Measurements from ENCODE around the gene SMIM10L2A.
"Not testable (repeated sequence)": the region's sequence is repeated elsewhere in the genome, so short reads cannot be mapped to it uniquely, and the experiment has no call there.

Gene SMIM10L2A

DNA sequence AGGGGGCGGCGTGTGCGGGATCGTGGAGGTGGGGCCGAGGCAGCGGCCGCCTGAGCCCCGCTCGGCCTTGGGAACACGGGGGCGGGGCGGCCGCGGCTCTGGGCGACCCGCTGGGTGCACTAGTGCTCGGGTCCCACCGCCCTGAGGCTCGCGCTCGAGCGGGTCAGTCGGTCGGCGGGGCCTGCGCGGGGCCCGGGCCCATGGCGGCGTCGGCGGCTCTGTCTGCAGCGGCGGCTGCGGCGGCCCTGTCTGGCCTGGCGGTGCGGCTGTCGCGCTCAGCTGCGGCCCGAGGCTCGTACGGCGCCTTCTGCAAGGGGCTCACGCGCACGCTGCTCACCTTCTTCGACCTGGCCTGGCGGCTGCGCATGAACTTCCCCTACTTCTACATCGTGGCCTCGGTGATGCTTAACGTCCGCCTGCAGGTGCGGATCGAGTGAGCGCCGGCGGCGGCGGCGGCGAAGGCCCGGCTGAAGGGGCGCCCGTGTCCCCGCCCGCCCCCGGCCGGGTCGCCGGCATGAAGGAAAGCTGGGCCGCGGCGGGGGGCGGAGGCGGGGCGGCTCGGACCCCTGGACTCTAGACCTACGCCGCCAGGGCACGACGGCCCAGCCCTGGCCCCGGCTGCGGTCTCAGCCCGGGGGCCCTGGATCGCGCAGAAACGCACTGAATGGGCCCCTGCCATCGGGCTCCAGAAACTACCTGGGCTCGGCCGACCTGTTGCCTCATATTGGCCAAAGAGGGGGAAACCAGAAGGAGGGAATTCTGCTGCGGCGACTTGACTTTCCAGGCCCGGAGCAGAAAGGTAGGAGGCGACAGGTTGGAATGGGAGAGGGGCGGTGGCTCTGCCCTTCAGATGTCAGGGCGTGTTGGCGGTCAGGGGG is at the start of gene SMIM10L2A:
Gene SMIM10L2A, plus strand, starts transcription at position 13 of the 878 bp plus-strand sequence. Its CDS starts 188 bp downstream, at position 201.
- DNase-seq: peak; percentile 74

DNA sequence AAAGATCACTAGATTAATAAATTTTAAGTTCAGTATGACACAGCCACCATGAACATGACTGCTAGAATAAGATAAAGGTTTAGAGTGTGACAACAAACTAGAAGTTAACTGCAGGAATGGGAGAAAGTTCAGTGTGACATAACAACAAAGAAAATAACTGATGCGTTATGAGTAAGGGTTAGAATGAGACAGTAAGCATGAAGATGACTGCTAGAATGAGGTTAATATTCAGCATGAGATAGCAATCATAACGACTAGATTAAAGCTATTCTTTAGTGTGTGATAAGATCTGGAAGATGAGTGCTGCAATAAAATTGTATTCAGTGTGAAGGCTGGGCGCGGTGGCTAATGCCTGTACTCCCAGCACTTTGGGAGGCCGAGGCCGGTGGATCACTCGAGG is 48.4 kb upstream of the SMIM10L2A start:
- DNase-seq: no peak

GRCh38 chrX:135382260-135382659 is 39.5 kb upstream of the SMIM10L2A start:
- no peak for DNase-seq

- peak; percentile 5 for DNase-seq
Measured at GRCh38 chrX:135383249-135383648, 38.5 kb upstream of the SMIM10L2A start.

GRCh38 chrX:135384161-135384836 is 37.4 kb upstream of the SMIM10L2A start:
- no peak for DNase-seq

GRCh38 chrX:135388841-135389240 is 32.9 kb upstream of the SMIM10L2A start:
- DNase-seq: no peak

GRCh38 chrX:135389243-135389642 is 32.5 kb upstream of the SMIM10L2A start:
- no peak for DNase-seq

GRCh38 chrX:135389717-135390116 is 32.0 kb upstream of the SMIM10L2A start:
- peak; percentile 83 for DNase-seq

DNA sequence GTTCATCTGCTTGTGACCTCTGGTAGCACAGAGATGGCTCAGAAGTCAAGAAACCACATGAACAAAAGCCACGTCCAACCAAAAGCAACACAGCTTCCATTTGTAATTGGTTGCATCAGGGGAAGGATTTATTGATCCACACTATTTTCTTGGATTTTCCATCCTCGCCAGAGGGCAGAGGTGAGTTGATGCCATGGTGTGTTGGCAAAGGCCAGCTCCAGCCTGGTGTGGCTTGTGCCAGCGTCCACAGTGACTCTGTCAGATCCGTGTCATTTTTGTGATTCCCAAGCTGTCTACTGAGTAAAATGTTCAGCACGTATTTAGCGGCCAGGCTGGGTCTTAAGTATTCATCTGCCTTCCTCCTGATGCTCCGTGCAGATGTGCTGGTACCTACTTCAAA is 30.0 kb upstream of the SMIM10L2A start:
- DNase-seq: no peak

DNA sequence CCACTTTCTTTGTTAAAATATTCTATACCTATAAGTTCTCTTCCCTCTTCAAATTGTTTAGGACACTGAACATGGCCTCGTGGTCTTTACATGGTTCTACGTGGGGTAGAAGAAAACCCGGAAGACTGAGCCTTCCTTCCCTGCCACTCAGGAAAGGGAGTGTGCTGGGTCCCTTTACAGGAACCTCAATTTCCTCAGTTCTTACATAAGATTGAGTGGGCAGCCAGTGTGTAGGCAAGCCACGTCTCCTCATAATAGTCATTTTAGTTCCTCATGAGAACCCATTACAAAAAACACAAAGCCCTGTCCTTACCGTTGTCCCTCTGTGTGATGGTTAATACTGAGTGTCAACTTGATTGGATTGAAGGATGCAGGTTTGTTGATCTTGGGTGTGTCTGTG is 28.7 kb upstream of the SMIM10L2A start:
- no peak for DNase-seq

DNA sequence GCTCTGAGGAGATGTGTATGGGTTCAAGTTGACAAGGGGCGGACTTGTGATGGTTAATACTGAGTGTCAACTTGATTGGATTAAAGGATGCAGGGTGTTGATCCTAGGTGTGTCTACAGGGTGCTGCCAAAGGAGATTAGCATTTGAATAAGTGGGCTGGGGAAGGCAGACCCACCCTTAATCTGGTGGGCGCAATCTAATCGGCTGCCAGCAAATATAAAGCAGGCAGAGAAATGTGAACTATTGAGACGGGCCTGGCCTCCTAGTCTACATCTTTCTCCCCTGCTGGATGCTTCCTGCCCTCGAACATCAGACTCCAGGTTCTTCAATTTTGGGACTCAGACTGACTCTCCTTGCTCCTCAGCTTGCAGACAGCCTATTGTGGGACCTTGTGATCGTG is 26.7 kb upstream of the SMIM10L2A start:
- DNase-seq: no peak

- peak; percentile 54 for DNase-seq
Measured at GRCh38 chrX:135396109-135396508, 25.6 kb upstream of the SMIM10L2A start.

- no peak for DNase-seq
Measured at GRCh38 chrX:135396566-135396965, 25.2 kb upstream of the SMIM10L2A start.

DNA sequence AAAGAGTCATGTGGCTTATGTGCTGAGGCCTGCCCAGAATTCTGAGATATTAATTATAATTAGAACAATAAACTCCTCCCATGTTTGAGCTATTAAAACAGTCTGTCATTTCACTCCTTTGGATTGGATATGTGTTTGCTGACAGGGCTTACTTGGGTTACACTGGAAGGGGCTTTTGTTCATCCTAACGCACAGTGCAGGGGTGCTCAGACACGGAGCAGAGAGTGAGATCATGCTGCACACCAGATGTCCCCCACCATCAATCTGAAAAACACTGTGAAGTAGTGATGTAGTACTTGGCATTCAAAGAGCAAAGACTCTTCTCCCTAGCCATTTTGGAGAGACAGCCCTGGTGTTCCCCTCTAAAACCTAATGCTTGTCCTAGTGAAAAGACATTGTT is 24.1 kb upstream of the SMIM10L2A start:
- no peak for DNase-seq

GRCh38 chrX:135403374-135403773 is 18.4 kb upstream of the SMIM10L2A start:
- DNase-seq: peak; percentile 3

GRCh38 chrX:135406428-135406827 is 15.3 kb upstream of the SMIM10L2A start:
- peak; percentile 12 for DNase-seq

GRCh38 chrX:135408794-135409193 is 12.9 kb upstream of the SMIM10L2A start:
- no peak for DNase-seq

DNA sequence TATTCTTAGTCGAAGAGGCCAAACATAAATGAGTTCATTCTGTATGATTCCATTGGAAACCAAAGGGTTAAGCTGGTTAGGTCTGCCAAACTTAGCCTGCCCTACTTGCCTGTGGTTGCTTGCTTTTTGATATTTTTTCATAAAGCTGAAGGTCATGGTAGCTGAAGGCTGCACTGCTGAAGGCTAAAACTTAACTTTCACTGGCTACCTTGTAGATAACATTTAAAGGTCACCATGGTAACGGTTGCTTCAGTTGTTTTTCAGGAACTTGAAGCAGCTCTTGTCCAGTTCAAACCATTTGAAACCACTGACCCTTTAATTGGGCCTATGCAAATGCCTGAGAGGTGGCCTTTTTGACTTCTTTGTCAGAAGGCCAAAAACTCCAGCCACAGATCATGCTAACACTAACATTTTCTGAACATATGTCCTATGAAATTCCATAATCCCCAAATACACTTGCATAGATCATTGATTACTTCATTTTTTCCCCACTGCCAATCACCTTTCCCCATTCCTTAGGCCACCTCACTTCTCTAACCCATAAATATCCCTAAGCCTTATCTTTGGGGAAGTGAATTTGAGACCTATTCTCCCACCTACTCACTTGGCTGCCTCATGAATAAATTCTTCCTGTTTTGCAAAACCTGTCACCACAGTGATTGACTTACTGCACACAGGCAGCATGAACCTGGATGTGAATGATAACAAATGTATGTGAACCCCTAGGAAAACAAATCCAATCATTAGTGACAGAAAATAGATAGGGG is 10.7 kb upstream of the SMIM10L2A start:
- DNase-seq: peak; percentile 35

- no peak for DNase-seq
Measured at GRCh38 chrX:135411893-135412292, 9.9 kb upstream of the SMIM10L2A start.

DNA sequence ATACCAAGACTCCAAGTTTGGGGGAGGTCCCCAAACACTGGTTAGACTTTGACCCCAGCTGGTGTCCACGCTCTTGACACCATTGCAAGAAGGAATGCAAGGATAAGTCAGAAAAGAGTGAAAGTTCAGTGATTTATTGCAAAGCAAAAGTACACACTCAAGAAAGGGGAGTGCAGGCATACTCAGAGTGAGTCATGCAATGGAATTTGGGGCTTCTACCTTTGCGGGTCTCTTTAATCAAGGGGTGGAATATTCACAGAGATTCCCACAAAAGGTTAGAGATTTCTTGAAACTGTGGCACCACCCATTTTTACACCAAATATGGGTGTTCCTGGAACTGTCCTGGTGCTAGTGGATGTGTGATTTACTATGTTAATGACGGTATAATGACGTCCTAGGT is 5.2 kb upstream of the SMIM10L2A start:
- DNase-seq: no peak

DNA sequence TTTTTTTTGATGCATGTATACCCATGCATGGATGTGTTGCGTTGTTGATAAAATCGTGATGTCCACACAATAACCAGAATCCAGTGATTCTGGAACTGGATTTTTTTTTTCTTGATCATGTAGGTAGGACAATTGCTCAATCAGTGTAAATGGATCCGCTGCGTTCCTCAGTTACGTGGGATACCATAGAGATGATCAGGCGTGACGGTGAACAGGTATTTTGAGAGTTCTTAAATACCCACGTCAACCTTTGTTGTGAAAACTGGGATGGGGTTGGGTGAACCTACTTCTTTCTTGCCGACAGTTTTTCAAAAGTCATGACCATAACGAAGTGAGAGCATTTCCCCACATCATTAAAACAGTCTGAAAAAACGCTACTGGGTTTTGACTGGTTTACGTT is 913 bp upstream of the SMIM10L2A start:
- DNase-seq: peak; percentile 57

- DNase-seq: peak; percentile 95
Measured at GRCh38 chrX:135421537-135421931, 210 bp upstream of the SMIM10L2A start.

- not testable (repeated sequence) for DNase-seq
Measured at GRCh38 chrX:135422810-135423168, 1.0 kb downstream of the SMIM10L2A start.
